Heart left ventricle (tissue), 13 donors: ENCODE measurements around the gene E2F7.

ENCODE experiments used
- CTCF ChIP-seq, 12 donors: fragments of 200-600 bp; sonication (generic) in 4 of 12; IDR thresholded peaks; one replicate each; pipeline versions ENCODE4 v1.5.0 to v1.8.0; 2018 to 2022; ENCODE audit warnings: antibody characterized with exemption in 12 of 12, mild to moderate bottlenecking in 5 of 12
- POLR2A ChIP-seq, 2 donors: fragments of 450-650 bp; IDR thresholded peaks; one replicate each; pipeline ENCODE4 v1.6.1; 2017; ENCODE audit warnings: antibody characterized with exemption in 2 of 2, mild to moderate bottlenecking in 2 of 2, moderate library complexity in 2 of 2
- donor health status: ischemic (EF 13 %, LVEDD 7.1; RV severe dilation, severe dysfunction).
- donor health status: DM: no; HTN: yes; CAD: no.
- donor health status: DM: no; HTN: no; CAD: no.
- donor health status: ischemic (EF 25% LVEDD 6.9; RV normal size, moderate dysfunction).
- donor health status: ischemic (EF 25% LVEDD 5.7; RV mildly dilated, moderate dysfunction).
- donor health status: ischemic (EF 35%, LVEDD 5.7; RV mildly dilated, moderate dysfunction).
- donor health status: nonischemic (EF 11% LVEDD 7.7; RV severe dilation, severe dysfunction).
- donor health status: DM: yes; HTN: yes; CAD: no.
- donor health status: PGD.
- donor health status: ischemic (EF 29% LVEDD 5.4; RV normal size, mild dysfunction).
- donor health status: nonischemic (EF 23%, LVEDD 6.1; RV moderate dilation, normal function).

DNA sequence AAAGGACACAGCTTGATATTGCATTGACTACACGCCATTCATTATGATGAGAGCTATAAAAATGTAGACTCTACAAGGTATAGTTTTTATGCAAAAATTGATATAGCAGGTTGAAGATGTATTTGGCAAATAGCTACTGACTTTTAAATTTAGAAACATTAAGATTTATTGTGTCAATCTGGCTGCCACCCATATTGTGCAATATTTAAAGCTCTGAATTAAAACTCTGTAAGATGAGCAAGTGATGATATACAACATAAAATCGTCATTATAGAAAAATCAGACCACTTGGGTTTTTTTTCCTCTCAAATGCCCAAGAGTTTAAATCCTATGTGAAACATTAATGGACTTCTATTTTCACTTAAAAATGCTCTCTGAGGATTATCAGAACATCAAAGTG is 36.8 kb upstream of the E2F7 start:
- TF ChIP-seq CTCF (IDR thresholded peaks at IDR 0.05), result no peak
- TF ChIP-seq POLR2A (IDR thresholded peaks at IDR 0.05), result no peak
